GM21825 (cell line): ENCODE measurements around the gene DLX1.

Experiments
- ATAC-seq: cut with Tn5 transposase; IDR thresholded peaks from one replicate; pipeline ENCODE4 v1.9.1; 2021; ENCODE audit warnings: mild to moderate bottlenecking, moderate library complexity; ENCODE audit not compliant: unreplicated experiment

Gene DLX1

DNA sequence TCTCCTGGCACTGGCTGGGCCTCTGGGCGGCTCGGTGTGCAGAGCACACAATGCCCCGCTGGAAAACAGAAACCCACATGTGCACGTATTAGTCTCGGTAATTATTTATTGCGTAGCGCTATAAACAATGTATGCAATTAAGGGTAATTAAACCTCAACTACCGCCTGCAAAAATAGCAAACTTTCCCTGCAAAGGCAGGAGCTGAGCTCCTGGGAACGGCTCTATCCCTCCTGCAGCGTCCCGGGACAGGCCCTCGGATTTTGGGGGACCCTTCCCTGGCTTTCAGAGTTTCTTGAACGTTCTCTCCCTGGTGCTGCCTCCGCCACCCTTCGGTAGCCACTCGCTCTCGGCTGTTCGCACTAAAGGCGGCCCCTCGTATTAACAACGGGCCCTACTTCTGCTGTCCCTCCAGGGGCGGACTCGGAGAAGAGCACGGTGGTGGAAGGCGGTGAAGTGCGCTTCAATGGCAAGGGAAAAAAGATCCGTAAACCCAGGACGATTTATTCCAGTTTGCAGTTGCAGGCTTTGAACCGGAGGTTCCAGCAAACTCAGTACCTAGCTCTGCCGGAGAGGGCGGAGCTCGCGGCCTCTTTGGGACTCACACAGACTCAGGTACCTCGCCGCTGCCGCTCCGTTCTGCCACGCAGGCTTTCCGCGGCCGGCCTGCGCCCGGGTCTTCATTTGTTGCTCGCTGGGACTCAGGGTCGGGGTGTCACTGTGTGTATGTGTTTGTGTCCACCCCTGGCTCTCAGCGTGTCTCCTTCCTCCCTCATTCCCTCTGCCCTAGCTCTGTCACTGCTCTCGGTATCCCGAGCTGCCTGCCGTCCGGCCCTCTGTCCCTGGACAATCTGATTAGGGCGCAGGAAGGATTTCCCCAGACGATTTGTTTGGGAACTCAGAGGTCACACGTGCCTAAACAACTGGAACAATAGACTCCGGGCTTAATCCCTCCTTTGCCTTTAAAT, 1.2 kb downstream of the DLX1 start:
- ATAC-seq = no peak

DNA sequence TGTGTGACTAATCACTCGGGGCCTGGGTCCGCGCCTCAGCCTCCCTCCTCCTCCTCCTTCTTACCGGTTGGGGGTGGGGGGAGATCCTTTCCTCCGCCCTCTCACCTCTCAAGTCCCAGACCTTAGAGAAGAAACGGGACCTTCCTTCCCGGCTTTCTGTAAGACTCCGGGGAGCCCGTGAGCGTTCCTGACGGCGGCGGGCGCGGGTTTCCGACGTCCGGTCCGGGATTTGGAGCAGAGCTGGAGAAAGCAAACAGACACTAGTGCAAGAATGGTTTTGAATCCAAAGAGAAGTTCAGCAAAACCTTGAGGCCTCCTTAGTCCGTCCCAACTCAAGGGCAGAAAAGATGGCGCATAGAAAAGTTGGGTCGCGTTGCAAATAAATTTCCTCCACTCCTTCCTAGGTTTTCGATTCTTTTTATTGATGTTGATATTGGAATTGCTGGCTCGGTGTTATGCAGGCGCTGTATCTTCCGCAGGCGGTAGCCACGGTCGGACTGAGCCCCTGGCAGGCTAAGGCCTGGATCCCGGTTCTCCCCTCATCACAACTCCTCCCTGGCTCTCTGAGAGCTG, 2.0 kb downstream of the DLX1 start:
- ATAC-seq = no peak

DNA sequence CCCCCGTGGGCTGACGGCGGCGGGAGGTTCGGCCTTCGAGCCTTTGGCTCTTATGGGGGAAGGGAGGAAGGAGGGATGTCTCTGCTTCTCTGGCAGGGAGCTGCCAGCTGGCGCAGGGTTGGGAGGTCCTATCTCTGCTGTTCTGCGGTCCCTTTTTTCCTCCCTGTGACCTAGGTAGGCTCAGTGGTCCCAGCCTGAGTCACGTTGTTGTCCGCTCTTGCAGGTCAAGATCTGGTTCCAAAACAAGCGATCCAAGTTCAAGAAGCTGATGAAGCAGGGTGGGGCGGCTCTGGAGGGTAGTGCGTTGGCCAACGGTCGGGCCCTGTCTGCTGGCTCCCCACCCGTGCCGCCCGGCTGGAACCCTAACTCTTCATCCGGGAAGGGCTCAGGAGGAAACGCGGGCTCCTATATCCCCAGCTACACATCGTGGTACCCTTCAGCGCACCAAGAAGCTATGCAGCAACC, 2.5 kb downstream of the DLX1 start:
- no peak for ATAC-seq

DNA sequence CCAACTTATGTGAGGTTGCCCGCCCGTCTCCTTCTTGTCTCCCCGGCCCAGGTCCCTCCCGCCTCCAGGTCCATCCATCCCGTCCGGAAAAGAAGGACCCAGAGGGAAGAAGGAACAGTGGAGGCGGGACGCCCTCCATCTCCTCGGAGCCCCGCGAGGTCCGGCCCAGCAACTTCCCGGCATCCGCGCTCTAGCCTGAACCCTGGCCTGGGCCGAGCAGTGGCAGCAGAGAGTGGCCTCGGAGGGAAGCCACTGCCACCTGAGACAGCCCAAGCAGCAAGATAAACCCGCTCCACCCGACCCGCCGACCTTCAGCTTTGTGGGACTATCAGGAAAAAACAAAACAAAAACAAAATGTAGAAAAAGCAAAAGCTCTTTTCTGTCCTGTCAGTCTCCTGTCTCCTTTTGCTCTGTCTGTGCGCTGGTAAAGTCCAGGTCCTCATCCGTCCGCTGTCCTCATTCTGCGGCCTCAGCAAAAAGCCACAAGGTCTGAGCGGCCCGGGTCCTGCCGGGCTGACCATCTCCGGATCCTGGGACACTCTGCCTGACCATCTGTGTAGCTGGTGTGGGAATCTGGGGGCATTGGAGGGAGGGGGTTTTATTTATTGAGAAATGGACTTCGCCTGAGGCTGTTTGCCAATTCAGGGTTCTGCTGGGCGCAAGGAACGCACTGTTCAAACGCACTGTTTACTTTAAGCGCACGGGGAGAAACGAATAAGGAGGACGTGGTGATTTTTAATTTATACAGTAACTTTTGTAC, 3.1 kb downstream of the DLX1 start:
- ATAC-seq = no peak

DNA sequence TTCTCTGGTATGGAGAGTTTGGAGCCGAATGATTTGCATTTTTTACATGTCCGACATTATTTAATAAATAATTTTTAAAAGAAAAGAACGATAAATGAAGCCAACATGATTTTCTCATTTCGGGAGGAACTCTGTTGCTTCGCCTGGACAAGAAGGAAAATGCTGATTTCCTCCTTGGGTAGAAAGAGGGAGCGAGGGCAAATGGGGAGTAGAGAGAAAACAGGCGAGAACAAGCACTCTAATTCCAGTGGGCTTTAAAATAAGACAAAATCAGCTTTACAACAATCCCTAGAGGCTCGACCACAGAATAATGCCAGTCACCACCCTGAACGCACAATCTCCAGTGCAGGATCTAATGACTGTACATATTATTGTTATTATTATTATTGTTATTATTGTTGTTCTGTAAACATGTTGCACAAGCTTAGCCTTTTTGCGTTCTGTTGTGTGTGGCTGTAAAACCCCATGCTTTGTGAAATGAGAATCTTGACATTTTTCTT, 3.7 kb downstream of the DLX1 start:
- no peak for ATAC-seq

DNA sequence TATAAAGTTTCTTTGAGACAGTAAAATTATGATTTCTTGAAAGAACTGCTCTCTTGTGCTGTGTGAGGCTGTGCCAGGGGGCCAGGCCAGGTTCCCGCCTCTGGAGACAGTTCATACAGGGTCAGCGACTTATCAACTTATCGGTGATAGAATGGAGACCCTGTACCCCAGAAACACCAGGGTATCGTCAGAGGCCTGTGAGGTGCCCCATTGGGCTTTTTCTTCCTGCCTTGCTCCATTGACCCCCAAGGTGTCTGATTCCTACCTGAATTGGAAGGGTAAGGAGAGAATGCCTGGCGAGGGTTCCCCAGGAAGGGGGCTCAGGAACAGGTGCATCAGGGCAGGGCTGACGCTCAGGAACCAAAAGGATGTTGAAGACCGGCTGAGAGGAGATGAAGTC, 4.3 kb downstream of the DLX1 start:
- ATAC-seq = no peak

DNA sequence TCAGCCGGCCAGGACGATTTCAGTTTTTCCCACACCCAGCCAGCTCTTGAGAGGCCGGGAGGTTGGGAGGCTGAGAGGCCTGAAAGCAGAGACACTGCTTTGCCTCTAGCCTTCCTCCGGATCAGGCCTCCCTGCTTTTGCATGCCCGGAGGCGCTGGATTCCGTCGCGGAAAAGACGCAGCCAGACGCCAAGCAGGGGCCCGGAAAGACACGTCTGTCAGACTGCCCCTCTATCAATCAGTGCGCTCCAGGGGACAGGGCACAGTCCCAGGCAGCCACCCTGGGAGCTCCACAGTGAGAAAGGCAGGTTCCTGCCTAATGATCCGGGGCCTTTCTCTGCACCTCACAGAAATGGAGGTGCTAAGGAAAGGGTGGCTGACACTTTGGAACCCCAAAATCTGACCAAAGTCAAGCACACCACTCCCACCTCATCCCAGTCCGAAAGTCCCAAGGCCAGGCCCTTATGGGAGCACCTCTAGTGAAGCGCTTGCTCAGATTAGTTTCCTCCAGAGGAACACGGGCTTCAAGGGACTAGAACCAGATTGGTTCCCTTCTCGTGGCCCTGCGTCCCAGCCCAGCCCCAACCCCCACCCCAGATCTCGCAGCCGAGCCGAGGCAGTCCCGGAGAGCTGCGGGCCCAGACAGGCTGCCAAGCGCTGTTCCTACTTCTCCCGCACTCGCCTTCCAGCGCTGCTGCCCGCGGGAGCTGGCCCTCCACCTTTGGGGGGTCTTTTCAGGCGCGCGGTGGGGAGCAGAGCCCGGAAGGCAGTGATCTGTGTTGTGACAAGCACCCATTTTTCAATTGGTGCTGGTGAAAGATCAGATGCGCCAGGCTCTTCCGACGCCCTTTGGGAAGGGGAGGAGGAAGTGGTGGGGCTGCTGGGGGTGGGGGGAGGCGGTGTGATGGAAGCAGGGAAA, 5.0 kb downstream of the DLX1 start:
- no peak for ATAC-seq

DNA sequence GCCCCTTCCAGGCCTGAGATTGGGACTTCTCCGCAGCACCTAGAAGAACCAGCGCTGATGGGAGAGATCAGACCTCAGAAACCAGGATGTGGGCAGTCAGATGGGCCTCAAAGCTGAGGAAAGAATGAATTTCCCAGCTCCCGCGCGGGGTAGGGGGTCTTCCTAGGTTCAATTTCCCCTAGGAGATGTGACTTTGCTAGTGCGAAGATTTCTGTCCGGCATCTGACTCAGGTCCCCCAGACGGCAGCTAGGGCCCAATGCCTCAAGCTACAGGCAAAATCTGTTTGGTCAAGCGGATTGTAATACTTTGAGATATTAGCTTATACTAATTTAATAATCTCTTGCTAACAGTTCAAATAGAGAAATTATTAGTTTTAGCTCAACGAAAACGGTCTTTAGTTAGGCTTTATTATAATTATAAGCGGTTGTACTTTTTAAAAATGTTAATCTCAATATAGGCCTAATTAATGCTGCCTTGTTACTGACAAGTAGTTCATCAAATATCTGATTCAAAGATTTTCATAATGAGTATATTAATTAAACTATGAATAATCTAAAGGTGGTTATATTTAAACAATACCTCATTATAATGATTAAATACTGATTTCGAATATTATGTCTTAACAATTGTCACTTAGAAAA, 5.8 kb downstream of the DLX1 start:
- no peak for ATAC-seq

DNA sequence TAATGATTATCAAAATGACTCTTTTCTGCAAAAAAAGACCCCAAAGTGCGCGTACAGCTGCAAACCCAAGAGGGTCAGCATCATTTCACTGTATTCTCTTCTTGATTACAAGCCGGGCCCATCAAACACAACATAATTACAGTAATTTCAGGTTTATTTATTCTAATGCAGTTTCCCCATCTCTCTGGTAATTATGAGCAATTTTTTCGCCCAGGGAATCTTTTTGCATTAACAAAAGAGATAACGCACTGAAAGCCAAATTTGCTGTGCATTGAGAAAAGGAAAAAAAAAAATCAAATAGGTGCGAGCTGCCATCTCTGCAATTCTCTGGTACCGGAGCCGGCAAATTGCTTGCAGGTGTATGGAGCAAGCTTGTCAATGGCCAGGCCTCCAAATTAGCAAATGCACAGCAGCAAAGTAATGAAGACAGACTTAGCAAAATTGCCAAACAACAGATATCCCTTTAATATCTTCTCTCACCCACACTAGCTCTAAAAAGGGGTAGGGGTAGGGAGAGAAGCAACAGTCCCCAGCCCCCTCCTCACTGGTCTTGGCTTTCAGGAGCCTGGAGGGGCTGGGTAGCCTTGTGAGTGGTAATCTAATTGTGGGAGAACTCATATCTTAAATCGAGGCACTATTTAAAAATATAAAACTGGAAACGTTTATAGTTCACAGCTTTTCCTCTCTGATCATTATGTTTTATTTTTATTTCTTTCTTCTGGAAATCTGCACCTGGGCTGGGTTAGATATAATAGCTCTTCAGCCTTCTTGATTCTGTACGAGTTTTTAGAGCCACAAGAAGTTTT, 6.7 kb downstream of the DLX1 start:
- ATAC-seq = no peak

DNA sequence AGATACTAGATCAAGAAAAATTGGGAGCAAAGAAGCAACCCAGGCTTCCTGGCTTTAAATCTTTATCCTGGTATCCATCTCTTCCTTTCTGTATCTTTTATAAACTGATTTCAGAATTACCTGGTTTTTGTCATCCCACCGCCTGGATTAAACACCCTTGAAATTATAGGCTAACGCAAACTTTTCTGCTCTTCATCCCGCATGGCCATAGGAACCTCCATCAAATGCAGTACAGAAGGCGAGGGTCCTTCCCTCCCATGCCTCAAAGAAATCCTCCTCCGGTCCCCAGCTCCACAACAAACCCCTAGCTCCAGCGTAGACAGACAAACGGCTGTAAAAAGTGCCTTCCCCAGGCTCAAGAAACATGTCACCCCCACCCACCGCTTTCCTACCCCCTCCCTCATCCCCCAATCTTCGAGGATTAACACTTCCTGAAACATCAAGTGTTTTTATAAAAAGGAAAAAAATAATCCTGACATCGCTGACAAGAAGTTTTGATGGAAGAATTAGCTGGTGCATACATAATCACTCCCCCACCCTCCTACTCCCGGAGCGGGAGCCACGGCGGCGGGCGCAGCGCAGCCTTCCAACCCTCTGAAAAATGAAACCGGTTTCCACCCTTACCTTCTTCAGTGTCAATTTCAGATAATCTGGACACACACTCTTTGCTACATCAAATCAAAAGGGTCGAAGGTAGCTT, 7.6 kb downstream of the DLX1 start:
- no peak for ATAC-seq

DNA sequence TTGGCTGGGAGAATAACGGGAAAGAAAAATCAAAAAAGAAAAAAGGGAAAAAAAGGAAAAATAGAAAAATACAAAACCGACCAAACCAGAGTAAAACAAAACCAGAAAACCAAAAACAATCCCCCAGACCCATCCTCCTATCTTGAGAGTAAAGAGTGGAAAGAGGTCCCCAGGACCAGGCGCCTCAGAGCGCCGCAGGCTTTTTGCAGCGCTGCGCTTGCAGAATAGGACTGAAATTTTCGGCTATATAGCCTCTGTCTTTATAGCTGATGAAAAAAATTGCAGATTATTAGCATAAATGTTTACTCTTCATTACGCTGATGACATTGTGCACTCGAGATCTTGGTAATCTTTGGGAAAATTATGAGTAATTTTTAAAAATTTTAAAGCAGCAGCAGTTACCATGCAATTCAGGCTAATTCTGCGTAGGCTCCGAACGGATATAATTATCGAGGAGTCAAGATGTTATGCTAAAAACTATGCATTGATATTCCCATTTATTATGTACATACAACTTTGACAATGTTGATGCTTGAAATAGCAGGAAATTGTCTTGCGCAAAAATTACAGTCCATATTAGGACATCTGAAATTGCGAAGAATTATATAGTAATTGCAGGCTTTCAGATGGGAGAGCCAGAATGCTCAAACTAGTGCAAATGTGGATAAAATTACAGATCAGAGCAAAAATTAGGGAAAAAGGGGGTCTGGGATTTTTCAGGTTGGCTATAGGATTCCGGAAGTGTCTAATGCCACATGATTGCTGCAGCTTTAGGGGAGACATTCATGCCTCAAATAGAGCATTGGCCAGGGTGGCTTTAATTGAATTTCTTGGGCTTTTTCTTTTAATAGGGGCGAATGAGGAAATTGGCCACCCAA, 8.3 kb downstream of the DLX1 start:
- ATAC-seq = no peak

DNA sequence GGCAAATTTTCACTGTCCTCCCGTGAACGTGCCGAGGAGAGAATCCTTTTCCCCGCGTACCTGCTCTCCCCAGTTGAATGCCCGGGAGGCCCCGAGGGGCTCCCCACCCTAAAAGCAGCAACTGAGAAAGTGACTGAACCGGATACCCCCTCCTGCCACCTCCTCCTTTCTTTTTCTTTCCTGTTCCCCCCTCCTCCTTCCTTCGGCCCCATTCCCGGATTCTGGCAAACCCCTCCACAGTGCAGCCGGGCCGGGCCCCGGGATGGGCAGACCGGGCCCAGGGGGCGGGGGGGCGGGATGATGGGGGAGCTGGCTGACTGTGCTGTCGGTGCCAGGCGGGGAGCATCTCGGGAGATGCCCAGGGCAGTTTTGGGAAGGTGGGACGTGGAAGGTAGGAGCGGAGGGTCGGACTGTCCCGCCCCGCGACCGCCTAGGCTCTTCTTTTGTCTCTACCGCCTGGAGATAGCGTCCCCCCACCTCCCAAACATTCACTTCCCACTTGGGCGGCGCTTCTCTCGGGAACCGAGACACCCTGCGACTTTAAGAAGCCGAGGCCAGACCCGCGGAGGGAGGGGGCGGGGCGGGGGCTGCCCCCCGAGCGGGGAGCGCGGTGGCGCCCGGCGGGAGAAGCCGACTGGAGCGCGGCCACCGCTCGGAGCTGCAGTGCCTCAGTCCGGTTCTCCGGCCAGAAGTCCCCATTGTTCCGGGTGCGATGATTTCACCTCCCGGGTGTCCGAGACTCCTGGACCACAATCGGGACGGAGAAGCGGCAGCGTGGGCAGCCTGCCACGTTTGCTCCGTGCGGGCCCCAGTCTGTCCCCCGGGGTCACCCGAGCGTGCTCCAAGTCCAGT, 9.2 kb downstream of the DLX1 start:
- no peak for ATAC-seq

DNA sequence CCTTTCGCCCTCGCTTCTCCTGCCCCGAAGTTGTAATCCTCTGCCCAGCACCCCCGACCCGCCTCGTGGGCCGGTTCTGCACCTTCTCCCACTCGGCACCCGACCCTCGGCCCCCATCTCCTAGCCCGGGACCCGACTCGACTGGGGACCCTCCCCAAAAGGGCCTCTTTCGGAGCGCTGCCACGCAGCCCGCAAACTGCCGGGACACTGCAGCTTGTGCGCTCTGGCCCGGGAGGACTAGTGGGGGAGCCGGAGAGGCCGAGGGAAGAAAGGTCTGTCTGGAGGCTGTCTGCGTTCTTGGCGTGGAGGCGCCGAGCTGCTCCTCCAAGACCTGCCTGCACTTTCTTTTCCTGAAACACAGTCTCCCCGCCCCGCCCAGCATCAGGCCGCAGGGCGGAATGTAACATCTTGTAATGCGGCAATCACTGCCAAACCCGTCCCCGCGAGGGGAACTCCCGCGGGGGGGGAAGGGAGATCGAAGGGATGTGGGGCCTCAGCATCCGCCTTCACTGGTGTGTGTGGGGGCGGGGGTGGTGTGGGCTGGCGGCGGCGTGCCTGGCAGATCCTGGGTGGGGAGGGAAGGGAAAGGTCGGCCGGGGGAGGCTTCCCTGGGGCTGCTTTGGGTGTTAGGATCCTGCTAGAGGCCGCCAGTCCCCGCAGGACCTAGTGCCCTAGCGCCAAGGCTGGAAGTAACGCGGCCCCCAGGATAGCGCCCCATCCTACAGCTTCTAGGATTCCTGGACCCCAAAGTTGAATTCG, 10.0 kb downstream of the DLX1 start:
- peak; percentile 39 for ATAC-seq

DNA sequence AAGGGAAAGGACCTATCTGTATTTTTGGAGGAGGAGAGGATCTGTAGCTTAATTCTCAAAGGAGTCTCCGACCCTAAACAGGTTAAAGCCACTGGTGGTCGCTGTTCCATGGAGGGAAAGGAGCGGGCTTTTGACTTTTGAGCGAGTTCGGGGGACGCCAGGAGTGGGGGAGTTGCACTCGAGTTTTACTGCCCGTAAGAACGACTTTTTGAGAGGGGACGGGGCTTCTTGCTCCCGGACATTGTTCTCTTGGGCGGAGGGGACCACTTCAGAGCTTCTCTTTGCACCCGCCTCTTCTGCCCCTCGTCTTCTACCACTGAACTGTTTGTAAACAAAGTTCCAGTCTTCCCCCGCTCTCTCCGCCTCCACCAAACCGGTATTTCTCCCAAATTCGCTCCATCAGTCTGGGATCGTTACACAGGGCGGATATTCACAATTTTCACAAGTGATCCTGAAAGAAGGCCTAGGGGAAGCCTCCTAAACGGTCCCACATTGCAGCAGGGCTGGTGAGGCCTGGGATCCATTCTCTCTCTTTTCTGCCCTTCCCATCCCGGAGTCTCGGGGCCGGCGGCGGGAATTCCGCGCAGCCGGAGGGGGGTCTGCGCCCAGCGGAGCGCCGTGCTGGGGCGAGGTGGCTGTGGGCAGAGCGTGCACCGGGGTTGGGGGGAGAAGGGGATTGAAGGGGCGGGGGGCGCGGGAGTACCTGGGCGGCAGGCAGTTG, 10.8 kb downstream of the DLX1 start:
- no peak for ATAC-seq
